Esophagus squamous epithelium (tissue), 5 donors: ENCODE results near the gene FAM25C. TPM values are rescaled to one million over a fixed set of nuclear protein-coding genes. Genes with fewer than 3 reads are reported as not detected.
"Not testable (repeated sequence)": the region's sequence is repeated elsewhere in the genome, so short reads cannot be mapped to it uniquely, and the experiment has no call there.

Experiments
- DNase-seq: peaks from one replicate; lab custom pipeline; 2025; lab: John Stamatoyannopoulos, UW
- H3K27ac ChIP-seq, 4 donors: fragments of 200-600 bp; sonication (generic); one replicate each; pipeline ENCODE4 v1.5.1; 2016 to 2019; ENCODE audit warnings: mild to moderate bottlenecking in 1 of 4
- H3K27me3 ChIP-seq, 4 donors: fragments of 200-600 bp; sonication (generic); 1 replicate in 3 of 4; 2 replicates in 1 of 4; pipeline versions ENCODE4 v1.5.1 to v1.6.0; 2017 to 2021; ENCODE audit warnings: antibody characterized with exemption in 1 of 4
- H3K36me3 ChIP-seq, 3 donors: fragments of 200-600 bp; sonication (generic); one replicate each; pipeline ENCODE4 v1.5.1; 2016 to 2019
- H3K4me1 ChIP-seq, 3 donors: fragments of 200-600 bp; sonication (generic); one replicate each; pipeline ENCODE4 v1.5.1; 2017 to 2019
- H3K4me3 ChIP-seq, 4 donors: fragments of 200-600 bp; sonication (generic); 1 replicate in 3 of 4; 2 replicates in 1 of 4; pipeline ENCODE4 v1.5.1; 2016 to 2019; ENCODE audit warnings: mild to moderate bottlenecking in 2 of 4, moderate library complexity in 1 of 4
- H3K9me3 ChIP-seq, 3 donors: fragments of 200-600 bp; sonication (generic); one replicate each; pipeline ENCODE4 v1.5.1; 2016 to 2019
- WGBS, 2 donors: methylation state at CpG; one replicate each; pipeline ENCODE4 v1.1.5; 2018; 5-methylcytosine and 5-hydroxymethylcytosine counted together
- intact Hi-C: fragments of 100-400 bp; cut with DNase I; formaldehyde crosslinking; loops from one replicate; pipeline ENCODE4 v1.15.0; 2022
- total RNA-seq, 4 donors: library from RNA; depleted of rRNA; stranded (reverse); fragments of >200 nt; gene quantifications; one replicate each; pipeline ENCODE4 v1.1.0, GENCODE V29; 2016
- donor health status: DM: yes; HTN: yes; CAD: no.

FAM25C gene
- total RNA-seq, 4 donors from 2014 or later = 39.2 TPM; not detected in 3

DNA sequence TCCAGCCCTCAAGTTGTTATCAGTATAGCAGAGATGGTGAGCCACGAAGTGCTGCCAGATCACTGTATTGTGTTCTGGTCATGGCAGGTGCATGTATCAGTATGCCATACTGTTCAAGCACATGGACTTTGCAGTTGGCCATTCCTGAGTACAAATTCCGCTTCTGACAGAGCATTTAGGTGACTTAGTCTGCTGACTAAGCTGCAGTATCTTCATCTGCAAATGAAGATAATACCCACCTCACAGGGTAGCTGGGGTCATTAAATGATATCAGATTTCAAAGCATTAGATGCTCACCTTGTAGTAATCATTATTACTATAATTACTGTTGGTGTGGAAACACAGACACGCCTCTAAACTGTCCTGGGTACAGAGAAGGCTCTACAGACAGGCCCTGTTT, 24.2 kb downstream of the FAM25C start:
- H3K27ac ChIP-seq, H3K4me3 ChIP-seq, DNase-seq, H3K9me3 ChIP-seq, intact Hi-C loops, H3K4me1 ChIP-seq, H3K27me3 ChIP-seq, H3K36me3 ChIP-seq: not testable (repeated sequence)
- 100% methylated on average over 1 of the region's 3 CpGs; no CpG with 5 or more reads in 1 of the 2 donors for WGBS, 2 donors

DNA sequence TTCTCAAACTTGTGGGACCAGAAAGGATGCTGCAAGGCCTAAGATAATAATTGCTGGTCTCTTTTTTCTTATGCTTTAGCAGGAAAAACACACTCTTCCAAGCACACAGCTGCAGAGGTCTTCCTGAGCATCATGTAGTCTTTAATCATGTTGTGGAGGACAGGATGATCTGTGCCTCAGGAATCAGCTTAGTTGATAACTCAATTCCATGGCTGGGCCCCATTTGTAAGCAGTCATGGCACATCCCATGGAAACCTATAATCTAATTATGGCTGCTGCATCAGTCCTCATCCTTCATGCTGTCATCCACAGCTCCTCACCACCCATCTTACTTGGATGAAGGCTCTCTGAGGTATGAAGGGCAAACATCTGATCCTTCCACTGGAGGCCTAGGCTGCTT, 26.5 kb downstream of the FAM25C start:
- DNase-seq, H3K27me3 ChIP-seq, H3K4me3 ChIP-seq, intact Hi-C loops, H3K9me3 ChIP-seq, H3K27ac ChIP-seq, H3K4me1 ChIP-seq, H3K36me3 ChIP-seq: not testable (repeated sequence)

- H3K4me3 ChIP-seq, H3K4me1 ChIP-seq, DNase-seq, H3K27ac ChIP-seq, H3K9me3 ChIP-seq, intact Hi-C loops, H3K27me3 ChIP-seq, H3K36me3 ChIP-seq: not testable (repeated sequence)
- WGBS, 2 donors = no CpG with 5 or more reads among the region's 2 CpGs
These were observed 27.5 kb downstream of the FAM25C start for GRCh38 chr10:47972077-47972476.

- H3K4me3 ChIP-seq, H3K36me3 ChIP-seq, DNase-seq, H3K27ac ChIP-seq, H3K4me1 ChIP-seq, intact Hi-C loops, H3K27me3 ChIP-seq, H3K9me3 ChIP-seq: not testable (repeated sequence)
- no CpG with 5 or more reads among the region's 5 CpGs for WGBS, 2 donors
These were observed 28.0 kb downstream of the FAM25C start for GRCh38 chr10:47971598-47971997.

- DNase-seq, H3K36me3 ChIP-seq, H3K4me1 ChIP-seq, H3K27ac ChIP-seq, intact Hi-C loops, H3K27me3 ChIP-seq, H3K9me3 ChIP-seq, H3K4me3 ChIP-seq: not testable (repeated sequence)
- WGBS, 2 donors = 25 to 62% methylated on average over 2 of the region's 3 CpGs
These were observed 29.5 kb downstream of the FAM25C start for GRCh38 chr10:47970047-47970446.

DNA sequence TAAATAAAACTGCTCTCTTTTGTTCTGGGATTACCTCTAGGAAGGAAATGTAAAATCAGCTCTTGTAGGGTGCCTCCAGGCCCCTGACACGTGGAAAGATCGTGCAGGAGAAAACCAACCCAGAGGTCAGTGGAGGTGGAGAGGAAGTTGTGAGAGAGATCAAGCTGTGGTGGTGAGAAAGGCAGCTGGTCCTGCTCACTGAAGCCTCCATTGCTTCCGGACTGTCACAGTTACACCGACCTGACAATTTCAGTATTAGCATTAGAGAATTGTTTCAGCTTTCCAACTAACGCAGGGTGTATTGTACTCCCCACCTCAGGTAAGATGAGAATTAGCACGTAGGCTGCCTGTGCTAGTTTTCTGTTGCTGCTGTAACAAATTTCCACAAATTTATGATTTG, 30.6 kb downstream of the FAM25C start:
- H3K4me3 ChIP-seq, H3K27me3 ChIP-seq, H3K9me3 ChIP-seq, H3K27ac ChIP-seq, H3K36me3 ChIP-seq, H3K4me1 ChIP-seq, intact Hi-C loops, DNase-seq: not testable (repeated sequence)
- WGBS, 2 donors = 73 to 80% methylated on average over 3 to 4 of the region's 6 CpGs

DNA sequence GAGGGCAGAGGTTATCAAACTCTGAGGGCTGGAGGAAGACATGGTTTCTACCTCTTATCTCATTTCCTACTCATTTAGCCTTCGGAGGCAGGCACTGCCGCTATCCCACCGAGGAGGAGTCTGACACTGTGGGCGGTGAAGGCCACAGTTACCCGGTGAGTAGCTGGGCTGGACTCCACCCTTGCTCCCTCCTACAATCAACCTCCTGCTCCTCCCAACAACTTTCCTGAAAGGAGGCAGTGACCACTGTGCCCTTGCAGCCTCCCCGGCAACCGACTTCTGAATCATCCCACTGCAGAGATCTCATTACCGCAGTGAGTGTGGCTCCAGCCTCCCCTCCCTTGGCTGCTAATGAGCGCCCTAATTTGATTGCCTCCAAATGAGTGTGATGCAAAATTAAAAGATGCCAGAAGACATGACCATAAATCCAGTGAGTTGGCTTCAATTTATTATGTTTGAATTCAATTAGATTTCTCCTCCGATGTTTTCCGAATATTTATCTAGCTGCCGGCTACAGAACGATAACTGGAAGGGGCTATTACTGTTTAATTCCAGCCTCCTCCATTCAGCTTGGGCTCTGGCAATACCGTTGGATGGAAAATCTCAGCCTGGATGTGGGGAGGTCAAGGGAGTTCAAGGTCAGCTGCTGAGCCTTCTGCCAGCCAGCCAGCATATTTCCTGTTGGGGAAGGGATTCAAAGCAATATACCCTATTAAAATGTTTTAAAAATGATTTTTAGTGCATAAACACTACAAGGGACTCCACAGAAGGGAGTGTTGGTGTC, 35.1 kb downstream of the FAM25C start:
- H3K27ac ChIP-seq, H3K4me3 ChIP-seq, H3K27me3 ChIP-seq, H3K4me1 ChIP-seq, intact Hi-C loops, H3K36me3 ChIP-seq, DNase-seq, H3K9me3 ChIP-seq: not testable (repeated sequence)
- WGBS, 2 donors = no CpG with 5 or more reads among the region's 14 CpGs

DNA sequence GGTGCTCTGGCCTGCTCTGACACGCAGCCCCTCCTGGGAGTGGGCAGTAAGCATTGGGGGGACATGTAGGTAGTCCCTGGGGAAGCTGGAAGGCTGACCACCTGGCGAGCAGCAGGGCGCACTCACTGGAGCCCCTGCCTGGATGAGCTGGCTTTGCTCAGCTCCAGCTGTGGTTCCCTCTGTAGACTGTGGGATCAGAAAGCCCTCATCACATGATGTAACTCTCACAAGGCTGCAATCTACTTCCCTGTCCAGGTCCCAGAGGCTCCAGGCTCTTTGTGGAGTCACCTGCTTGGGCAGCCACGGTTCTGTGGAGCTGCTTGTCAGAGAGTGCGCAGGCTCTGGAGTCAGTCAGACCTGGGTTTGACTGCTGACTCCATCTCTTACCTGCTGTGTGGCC, 36.8 kb downstream of the FAM25C start:
- H3K36me3 ChIP-seq, H3K4me3 ChIP-seq: not testable (repeated sequence)
- no CpG with 5 or more reads among the region's 5 CpGs for WGBS, 2 donors

DNA sequence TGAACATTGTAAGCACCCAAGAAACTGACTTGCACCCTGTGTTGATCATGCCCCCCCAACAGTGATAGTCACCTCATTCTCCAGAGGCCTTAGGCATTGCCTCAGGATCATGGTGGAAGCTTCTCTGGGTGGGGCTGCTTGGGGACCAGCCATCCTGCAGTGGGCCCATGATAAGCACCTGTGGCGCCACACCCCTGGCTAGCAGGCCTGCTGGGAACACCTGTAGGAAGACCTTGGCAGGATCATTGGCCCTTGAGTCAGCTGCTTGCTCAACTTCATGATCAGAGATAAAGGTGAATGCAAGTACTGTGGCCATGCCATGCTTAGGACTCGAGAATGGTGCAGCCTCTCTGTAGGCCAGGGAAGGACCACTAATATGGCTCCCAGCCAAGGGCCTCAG, 38.9 kb downstream of the FAM25C start:
- H3K9me3 ChIP-seq, H3K4me1 ChIP-seq, H3K36me3 ChIP-seq, H3K27me3 ChIP-seq, DNase-seq, H3K27ac ChIP-seq, intact Hi-C loops, H3K4me3 ChIP-seq: not testable (repeated sequence)
- WGBS, 2 donors = no CpG with 5 or more reads among the region's 2 CpGs

More for the DNA sequence above, 36.8 kb downstream of the FAM25C start:
- H3K27ac ChIP-seq, H3K27me3 ChIP-seq, intact Hi-C loops, DNase-seq, H3K9me3 ChIP-seq, H3K4me1 ChIP-seq: not testable (repeated sequence)

DNA sequence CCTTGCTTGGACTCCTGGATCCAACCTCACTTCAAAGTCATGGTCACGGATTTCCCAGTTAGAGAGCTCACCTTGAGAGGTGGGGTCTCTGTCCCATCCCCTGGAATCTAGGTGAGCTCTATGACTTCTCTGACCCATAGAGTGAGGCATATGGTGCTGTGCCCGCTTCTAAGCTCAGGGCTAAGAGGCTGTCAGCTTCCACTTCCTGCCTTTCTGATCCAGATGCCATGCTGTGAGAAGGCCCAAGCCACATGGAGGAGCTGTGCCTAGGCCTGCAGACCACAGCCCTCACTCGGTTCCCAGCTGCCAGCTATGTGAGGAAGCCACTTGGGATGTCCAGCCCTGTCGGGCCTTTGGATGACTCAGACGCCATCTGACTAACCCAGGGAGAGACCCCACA, 39.9 kb downstream of the FAM25C start:
- DNase-seq, H3K27me3 ChIP-seq, H3K36me3 ChIP-seq, H3K4me3 ChIP-seq, H3K4me1 ChIP-seq, H3K9me3 ChIP-seq, intact Hi-C loops, H3K27ac ChIP-seq: not testable (repeated sequence)
- WGBS, 2 donors = 47% methylated on average over 3 of the region's 5 CpGs; no CpG with 5 or more reads in 1 of the 2 donors

DNA sequence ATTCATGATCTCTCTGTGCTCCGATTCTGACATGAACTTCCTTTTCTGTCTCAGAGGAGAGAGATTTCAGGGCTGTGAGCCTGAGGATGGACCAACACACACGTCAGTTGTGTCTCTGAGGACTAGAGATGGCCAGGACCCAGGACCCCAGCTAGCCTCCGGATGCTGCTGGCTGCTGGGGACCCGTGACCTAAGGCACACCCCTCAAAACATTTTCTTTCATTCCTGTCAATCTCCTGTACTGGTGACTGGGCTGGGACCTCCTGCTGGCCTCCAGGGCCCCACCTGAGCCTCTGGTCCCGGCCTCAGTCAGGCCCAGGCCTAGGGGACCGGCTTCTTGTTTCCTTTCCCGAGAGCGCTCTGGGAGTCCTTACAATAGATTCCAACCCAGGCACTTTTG, 42.4 kb downstream of the FAM25C start:
- H3K27me3 ChIP-seq, H3K36me3 ChIP-seq, H3K4me3 ChIP-seq, DNase-seq, H3K27ac ChIP-seq, H3K9me3 ChIP-seq, H3K4me1 ChIP-seq, intact Hi-C loops: not testable (repeated sequence)
- WGBS, 2 donors = 78 to 83% methylated on average over 4 to 7 of the region's 8 CpGs

DNA sequence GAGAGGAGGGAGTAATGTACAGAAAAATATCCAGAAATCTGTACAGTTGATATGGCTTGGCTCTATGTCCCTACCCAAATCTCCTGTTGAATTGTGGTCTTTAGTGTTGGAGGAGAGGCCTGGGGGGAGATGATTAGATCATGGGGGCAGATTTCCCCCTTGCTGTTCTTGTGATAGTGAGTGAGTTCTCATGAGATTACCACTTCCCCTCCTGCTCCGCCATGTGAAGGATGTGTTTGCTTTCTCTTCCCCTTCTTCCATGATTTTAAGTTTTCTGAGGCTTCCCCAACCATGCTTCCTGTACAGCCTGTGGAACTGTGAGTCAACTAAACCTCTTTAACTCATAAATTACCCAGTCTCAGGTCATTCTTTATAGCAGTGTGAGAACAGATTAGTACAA, 52.2 kb downstream of the FAM25C start:
- DNase-seq, H3K36me3 ChIP-seq, H3K4me1 ChIP-seq, H3K27ac ChIP-seq, H3K4me3 ChIP-seq, H3K9me3 ChIP-seq, intact Hi-C loops, H3K27me3 ChIP-seq: not testable (repeated sequence)
- 71 to 73% methylated on average over 1 of the region's 1 CpG for WGBS, 2 donors
